Esophagus muscularis mucosa (tissue), 3 donors: ENCODE measurements around the gene CYB561.

Experiments
- CTCF ChIP-seq, 3 experiments: fragments of 200-600 bp in 2 of 3; fragments of 450-650 bp in 1 of 3; sonication (generic) in 2 of 3; IDR thresholded peaks; one replicate each; pipeline ENCODE4 v1.5.1; 2017 to 2019; ENCODE audit warnings: antibody characterized with exemption in 3 of 3, mild to moderate bottlenecking in 2 of 3, moderate library complexity in 1 of 3
- POLR2AphosphoS5 ChIP-seq, 2 donors: sonication (generic); formaldehyde crosslinking; IDR thresholded peaks; one replicate each; pipeline ENCODE4 v1.6.1; 2017; ENCODE audit warnings: antibody characterized with exemption in 2 of 2

GRCh38 chr17:63431618-63431938 lies 14.5 kb downstream of the CYB561 start:
- TF ChIP-seq POLR2AphosphoS5 (IDR thresholded peaks at IDR 0.05) = no peak
- TF ChIP-seq CTCF (IDR thresholded peaks at IDR 0.05) = no peak
